GM19238 (cell line): Measurements from ENCODE around the gene ATP7B.

Experiments used
- DNase-seq: peaks from one replicate; pipeline ENCODE4 v3.0.0; 2011; ENCODE audit warnings: low spot score; ENCODE audit not compliant: insufficient read length

Gene ATP7B

GRCh38 chr13:51894239-51894638, 117.0 kb downstream of the ATP7B start:
- DNase-seq, result no peak

- DNase-seq, result no peak
Measured at GRCh38 chr13:51892657-51893056, 118.6 kb downstream of the ATP7B start.

GRCh38 chr13:51887468-51887867, 123.8 kb downstream of the ATP7B start:
- no peak for DNase-seq

- DNase-seq, result no peak
Measured at GRCh38 chr13:51885651-51886050, 125.6 kb downstream of the ATP7B start.

GRCh38 chr13:51883226-51883600, 128.0 kb downstream of the ATP7B start:
- no peak for DNase-seq
